ENCODE data around the gene SZT2.

GRCh38 chr1:43435146-43436145 is 45.7 kb downstream of the SZT2 start:
- no peak for TF ChIP-seq POLR2A (IDR thresholded peaks at IDR 0.05; ENCODE audit: extremely low read depth, insufficient read length)
- TF ChIP-seq CTCF (IDR thresholded peaks at IDR 0.05; ENCODE audit: low read depth, low read length), result no peak
- TF ChIP-seq MAX (IDR thresholded peaks at IDR 0.05; ENCODE audit: low read depth, low read length), result no peak

Measured in NB4 (cell line).